IPS DF 6.9 (cell line): Measurements from ENCODE around the gene TNS1.
"Not testable (repeated sequence)": the region's sequence is repeated elsewhere in the genome, so short reads cannot be mapped to it uniquely, and the experiment has no call there.

Source experiments
- DNase-seq: peaks from one replicate; pipeline ENCODE4 v3.0.0-alpha.2; 2013; ENCODE audit warnings: low read depth, low spot score
- H3K27ac ChIP-seq: one replicate; pipeline ENCODE4 v1.5.1; 2013; ENCODE audit warnings: low read length, control low read depth
- H3K27me3 ChIP-seq: 2 replicates; pipeline ENCODE4 v1.6.1; 2013; ENCODE audit warnings: mild to moderate bottlenecking, low read length; ENCODE audit not compliant: control insufficient read depth, insufficient read depth
- H3K36me3 ChIP-seq: 2 replicates; pipeline ENCODE4 v1.6.1; 2013; ENCODE audit warnings: low read length; ENCODE audit not compliant: control insufficient read depth, insufficient read depth
- H3K4me1 ChIP-seq: 2 replicates; pipeline ENCODE4 v1.6.1; 2013; ENCODE audit warnings: low read length; ENCODE audit not compliant: control insufficient read depth, insufficient read depth
- H3K4me3 ChIP-seq: 2 replicates; pipeline ENCODE4 v1.5.1; 2013; ENCODE audit warnings: mild to moderate bottlenecking, low read length
- H3K9me3 ChIP-seq: 2 replicates; pipeline ENCODE4 v1.6.1; 2013; ENCODE audit warnings: low read length, inconsistent platforms; ENCODE audit not compliant: control insufficient read depth, insufficient read depth
- WGBS: extraction: QIAGEN DNeasy Blood & Tissue Kit; methylation state at CpG from one replicate; pipeline ENCODE4 v1.1.7; 2013; ENCODE audit warnings: mixed read lengths, missing lambda C conversion rate; ENCODE audit not compliant: insufficient read length, insufficient coverage; 5-methylcytosine and 5-hydroxymethylcytosine counted together

Gene TNS1

GRCh38 chr2:218036371-218036770 lies 33.6 kb upstream of the TNS1 start:
- DNase-seq = no peak
- no CpG with 5 or more reads among the region's 5 CpGs for WGBS
- Histone ChIP-seq H3K27ac (no peak overlapping the region), H3K4me1 (peaks cover 5% of the 10 kb centered on the region; the same call in 1 of the 2 replicates), H3K36me3 (no peaks in the 10 kb centered on the region), H3K4me3 (no peak overlapping the region), H3K9me3 (no peaks in the 10 kb centered on the region), H3K27me3 (peaks cover 16% of the 10 kb centered on the region; the same call in 1 of the 2 replicates)

GRCh38 chr2:218035463-218036100 lies 32.8 kb upstream of the TNS1 start:
- DNase-seq = no peak
- no CpG with 5 or more reads among the region's 12 CpGs for WGBS

GRCh38 chr2:218034497-218035213 lies 31.9 kb upstream of the TNS1 start:
- not testable (repeated sequence) for H3K27ac ChIP-seq, H3K4me1 ChIP-seq, H3K36me3 ChIP-seq, H3K9me3 ChIP-seq, DNase-seq
- Histone ChIP-seq H3K27me3 (peaks cover 16% of the 10 kb centered on the region; the same call in 1 of the 2 replicates), H3K4me3 (peak overlapping the region; percentile 24)
- no CpG with 5 or more reads among the region's 24 CpGs for WGBS

More at GRCh38 chr2:218035463-218036100, 32.8 kb upstream of the TNS1 start:
- H3K9me3 ChIP-seq = no peaks in the 10 kb centered on the region
- no peak overlapping the region for H3K27ac ChIP-seq
- peaks cover 16% of the 10 kb centered on the region; the same call in 1 of the 2 replicates for H3K27me3 ChIP-seq
- peaks cover 5% of the 10 kb centered on the region; the same call in 1 of the 2 replicates for H3K4me1 ChIP-seq
- no peaks in the 10 kb centered on the region for H3K36me3 ChIP-seq
- no peak overlapping the region for H3K4me3 ChIP-seq

- Histone ChIP-seq H3K4me3 (peak overlapping the region; percentile 24; the same call in 1 of the 2 replicates), H3K36me3 (no peaks in the 10 kb centered on the region), H3K27ac (no peak overlapping the region), H3K27me3 (peaks cover 16% of the 10 kb centered on the region; the same call in 1 of the 2 replicates), H3K4me1 (peaks cover 5% of the 10 kb centered on the region; the same call in 1 of the 2 replicates), H3K9me3 (no peaks in the 10 kb centered on the region)
- DNase-seq = no peak
- WGBS = no CpG with 5 or more reads among the region's 45 CpGs
Observed at GRCh38 chr2:218033590-218034496, 31.0 kb upstream of the TNS1 start.

GRCh38 chr2:218033208-218033589 lies 30.4 kb upstream of the TNS1 start:
- no peak overlapping the region for H3K27ac ChIP-seq
- H3K9me3 ChIP-seq = no peaks in the 10 kb centered on the region
- H3K36me3 ChIP-seq = no peaks in the 10 kb centered on the region
- no CpG with 5 or more reads among the region's 1 CpG for WGBS
- peaks cover 16% of the 10 kb centered on the region; the same call in 1 of the 2 replicates for H3K27me3 ChIP-seq
- peaks cover 5% of the 10 kb centered on the region; the same call in 1 of the 2 replicates for H3K4me1 ChIP-seq
- no peak overlapping the region for H3K4me3 ChIP-seq
- DNase-seq = no peak

GRCh38 chr2:218032336-218033171 lies 29.8 kb upstream of the TNS1 start:
- no CpG with 5 or more reads among the region's 12 CpGs for WGBS

GRCh38 chr2:218031771-218032257 lies 29.0 kb upstream of the TNS1 start:
- Histone ChIP-seq H3K27me3 (peaks cover 16% of the 10 kb centered on the region; the same call in 1 of the 2 replicates), H3K4me1 (peaks cover 5% of the 10 kb centered on the region; the same call in 1 of the 2 replicates), H3K4me3 (no peak overlapping the region), H3K27ac (no peak overlapping the region), H3K9me3 (no peaks in the 10 kb centered on the region), H3K36me3 (no peaks in the 10 kb centered on the region)
- no peak for DNase-seq
- WGBS = no CpG with 5 or more reads among the region's 7 CpGs

More at GRCh38 chr2:218032336-218033171, 29.8 kb upstream of the TNS1 start:
- no peak overlapping the region for H3K27ac ChIP-seq
- peaks cover 16% of the 10 kb centered on the region; the same call in 1 of the 2 replicates for H3K27me3 ChIP-seq
- no peak for DNase-seq
- H3K9me3 ChIP-seq = no peaks in the 10 kb centered on the region
- H3K36me3 ChIP-seq = no peaks in the 10 kb centered on the region
- peaks cover 5% of the 10 kb centered on the region; the same call in 1 of the 2 replicates for H3K4me1 ChIP-seq
- no peak overlapping the region for H3K4me3 ChIP-seq

- Histone ChIP-seq H3K27ac (no peak overlapping the region), H3K9me3 (no peaks in the 10 kb centered on the region), H3K36me3 (no peaks in the 10 kb centered on the region), H3K4me1 (peaks cover 5% of the 10 kb centered on the region; the same call in 1 of the 2 replicates), H3K27me3 (peaks cover 16% of the 10 kb centered on the region; the same call in 1 of the 2 replicates), H3K4me3 (no peak overlapping the region)
- 100% methylated on average over 1 of the region's 1 CpG for WGBS
- DNase-seq = no peak
Observed at GRCh38 chr2:218031261-218031660, 28.5 kb upstream of the TNS1 start.

GRCh38 chr2:218030409-218031195 lies 27.8 kb upstream of the TNS1 start:
- no CpG with 5 or more reads among the region's 7 CpGs for WGBS
- H3K27ac ChIP-seq = no peak overlapping the region
- no peaks in the 10 kb centered on the region for H3K9me3 ChIP-seq
- H3K36me3 ChIP-seq = no peaks in the 10 kb centered on the region
- H3K27me3 ChIP-seq = peaks cover 16% of the 10 kb centered on the region; the same call in 1 of the 2 replicates
- no peak for DNase-seq
- no peak overlapping the region for H3K4me3 ChIP-seq
- H3K4me1 ChIP-seq = peaks cover 5% of the 10 kb centered on the region; the same call in 1 of the 2 replicates
